HL-60 (cell line): ENCODE results near the gene SLC9C2.
"Not testable (repeated sequence)": the region's sequence is repeated elsewhere in the genome, so short reads cannot be mapped to it uniquely, and the experiment has no call there.

Experiments used
- DNase-seq, 2 experiments: peaks; one replicate each; pipeline ENCODE4 v3.0.0-alpha.2; 2010 to 2020; ENCODE audit warnings: low read depth in 1 of 2, low spot score in 1 of 2
- H3K27ac ChIP-seq: fragments of 250-450 bp; sonication (Bioruptor Pico); replicated peaks from 2 replicates; pipeline ENCODE4 v1.5.1; 2020; ENCODE audit warnings: mild to moderate bottlenecking, moderate library complexity
- H3K27me3 ChIP-seq: fragments of 250-450 bp; sonication (Bioruptor Pico); 2 replicates; pipeline ENCODE4 v1.5.1; 2021; ENCODE audit warnings: mild to moderate bottlenecking, moderate library complexity; ENCODE audit not compliant: insufficient read depth, poor library complexity, severe bottlenecking
- H3K4me3 ChIP-seq: replicated peaks from 2 replicates; pipeline ENCODE4 v1.5.1; 2011; ENCODE audit warnings: mild to moderate bottlenecking, control low read depth, low read length; ENCODE audit not compliant: insufficient read depth
- GABPA ChIP-seq: IDR thresholded peaks from 2 replicates; pipeline ENCODE4 v1.6.1; 2012; ENCODE audit warnings: low read depth
- POLR2AphosphoS5 ChIP-seq: IDR thresholded peaks from 2 replicates; pipeline ENCODE4 v1.6.1; 2012; ENCODE audit warnings: low read depth
- SPI1 ChIP-seq: IDR thresholded peaks from 2 replicates; pipeline ENCODE4 v1.6.1; 2012; ENCODE audit warnings: low read depth, mild to moderate bottlenecking, borderline replicate concordance
- TF ChIP-seq, protein P1 (sequence below): IDR thresholded peaks from one replicate; pipeline ENCODE4 v1.5.1; 2011; ENCODE audit warnings: low read length, control low read depth, inconsistent platforms; ENCODE audit not compliant: insufficient read depth
- TF ChIP-seq, protein P2 (sequence below): IDR thresholded peaks from 2 replicates; pipeline ENCODE4 v1.6.1; 2012; ENCODE audit warnings: low read depth; ENCODE audit not compliant: insufficient replicate concordance

Gene SLC9C2

DNA sequence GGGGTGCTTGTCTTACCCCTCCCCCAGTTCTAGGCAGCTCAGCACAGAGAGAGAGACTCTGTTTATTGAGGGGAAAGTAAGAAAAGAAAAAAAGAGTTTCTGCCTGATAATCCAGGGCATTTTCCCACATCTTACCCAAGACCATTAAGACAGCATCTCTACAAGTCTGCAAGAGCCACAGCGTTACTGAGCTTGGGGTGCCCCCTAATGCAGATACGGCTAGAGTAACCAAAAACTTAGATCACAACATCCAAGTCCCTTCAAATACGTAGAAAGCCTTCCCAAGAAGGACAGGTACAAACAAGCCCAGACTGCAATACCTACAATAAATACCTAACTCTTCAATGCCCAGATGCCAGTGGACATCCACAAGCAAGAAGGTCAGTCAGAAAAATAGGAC is 26.0 kb upstream of the SLC9C2 start:
- DNase-seq, result no peak
- H3K4me3 ChIP-seq, result no peak overlapping the region
- no peak for TF ChIP-seq POLR2AphosphoS5
- no peak for TF ChIP-seq SPI1
- TF ChIP-seq, protein P1, sequence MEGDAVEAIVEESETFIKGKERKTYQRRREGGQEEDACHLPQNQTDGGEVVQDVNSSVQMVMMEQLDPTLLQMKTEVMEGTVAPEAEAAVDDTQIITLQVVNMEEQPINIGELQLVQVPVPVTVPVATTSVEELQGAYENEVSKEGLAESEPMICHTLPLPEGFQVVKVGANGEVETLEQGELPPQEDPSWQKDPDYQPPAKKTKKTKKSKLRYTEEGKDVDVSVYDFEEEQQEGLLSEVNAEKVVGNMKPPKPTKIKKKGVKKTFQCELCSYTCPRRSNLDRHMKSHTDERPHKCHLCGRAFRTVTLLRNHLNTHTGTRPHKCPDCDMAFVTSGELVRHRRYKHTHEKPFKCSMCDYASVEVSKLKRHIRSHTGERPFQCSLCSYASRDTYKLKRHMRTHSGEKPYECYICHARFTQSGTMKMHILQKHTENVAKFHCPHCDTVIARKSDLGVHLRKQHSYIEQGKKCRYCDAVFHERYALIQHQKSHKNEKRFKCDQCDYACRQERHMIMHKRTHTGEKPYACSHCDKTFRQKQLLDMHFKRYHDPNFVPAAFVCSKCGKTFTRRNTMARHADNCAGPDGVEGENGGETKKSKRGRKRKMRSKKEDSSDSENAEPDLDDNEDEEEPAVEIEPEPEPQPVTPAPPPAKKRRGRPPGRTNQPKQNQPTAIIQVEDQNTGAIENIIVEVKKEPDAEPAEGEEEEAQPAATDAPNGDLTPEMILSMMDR, result no peak
- no peak for TF ChIP-seq GABPA
- TF ChIP-seq, protein P2, sequence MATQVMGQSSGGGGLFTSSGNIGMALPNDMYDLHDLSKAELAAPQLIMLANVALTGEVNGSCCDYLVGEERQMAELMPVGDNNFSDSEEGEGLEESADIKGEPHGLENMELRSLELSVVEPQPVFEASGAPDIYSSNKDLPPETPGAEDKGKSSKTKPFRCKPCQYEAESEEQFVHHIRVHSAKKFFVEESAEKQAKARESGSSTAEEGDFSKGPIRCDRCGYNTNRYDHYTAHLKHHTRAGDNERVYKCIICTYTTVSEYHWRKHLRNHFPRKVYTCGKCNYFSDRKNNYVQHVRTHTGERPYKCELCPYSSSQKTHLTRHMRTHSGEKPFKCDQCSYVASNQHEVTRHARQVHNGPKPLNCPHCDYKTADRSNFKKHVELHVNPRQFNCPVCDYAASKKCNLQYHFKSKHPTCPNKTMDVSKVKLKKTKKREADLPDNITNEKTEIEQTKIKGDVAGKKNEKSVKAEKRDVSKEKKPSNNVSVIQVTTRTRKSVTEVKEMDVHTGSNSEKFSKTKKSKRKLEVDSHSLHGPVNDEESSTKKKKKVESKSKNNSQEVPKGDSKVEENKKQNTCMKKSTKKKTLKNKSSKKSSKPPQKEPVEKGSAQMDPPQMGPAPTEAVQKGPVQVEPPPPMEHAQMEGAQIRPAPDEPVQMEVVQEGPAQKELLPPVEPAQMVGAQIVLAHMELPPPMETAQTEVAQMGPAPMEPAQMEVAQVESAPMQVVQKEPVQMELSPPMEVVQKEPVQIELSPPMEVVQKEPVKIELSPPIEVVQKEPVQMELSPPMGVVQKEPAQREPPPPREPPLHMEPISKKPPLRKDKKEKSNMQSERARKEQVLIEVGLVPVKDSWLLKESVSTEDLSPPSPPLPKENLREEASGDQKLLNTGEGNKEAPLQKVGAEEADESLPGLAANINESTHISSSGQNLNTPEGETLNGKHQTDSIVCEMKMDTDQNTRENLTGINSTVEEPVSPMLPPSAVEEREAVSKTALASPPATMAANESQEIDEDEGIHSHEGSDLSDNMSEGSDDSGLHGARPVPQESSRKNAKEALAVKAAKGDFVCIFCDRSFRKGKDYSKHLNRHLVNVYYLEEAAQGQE, result no peak
- no peak overlapping the region for H3K27ac ChIP-seq
- no peaks in the 10 kb centered on the region for H3K27me3 ChIP-seq

DNA sequence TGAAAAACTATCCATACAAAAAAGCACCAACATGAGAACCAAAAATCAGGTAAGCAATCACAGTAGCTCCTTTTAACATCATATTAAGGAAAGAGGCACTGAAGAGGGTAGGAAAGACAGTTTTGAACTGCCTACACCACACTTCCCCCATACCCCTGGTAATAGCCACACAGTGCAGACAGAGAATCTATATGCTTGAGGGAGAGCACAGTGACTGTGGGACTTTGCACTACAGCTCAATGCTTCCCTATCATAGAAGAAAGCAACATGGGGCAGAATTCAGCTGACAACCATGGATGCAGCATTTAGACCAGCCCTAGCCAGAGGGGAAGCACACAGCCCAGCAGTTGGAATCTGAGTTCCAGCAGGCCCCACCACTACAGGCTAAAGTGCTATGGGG is 24.4 kb upstream of the SLC9C2 start:
- no peaks in the 10 kb centered on the region for H3K27me3 ChIP-seq
- no peak overlapping the region for H3K4me3 ChIP-seq
- no peak for TF ChIP-seq POLR2AphosphoS5
- TF ChIP-seq, protein P1, result no peak
- no peak for TF ChIP-seq GABPA
- no peak overlapping the region for H3K27ac ChIP-seq
- no peak for DNase-seq

DNA sequence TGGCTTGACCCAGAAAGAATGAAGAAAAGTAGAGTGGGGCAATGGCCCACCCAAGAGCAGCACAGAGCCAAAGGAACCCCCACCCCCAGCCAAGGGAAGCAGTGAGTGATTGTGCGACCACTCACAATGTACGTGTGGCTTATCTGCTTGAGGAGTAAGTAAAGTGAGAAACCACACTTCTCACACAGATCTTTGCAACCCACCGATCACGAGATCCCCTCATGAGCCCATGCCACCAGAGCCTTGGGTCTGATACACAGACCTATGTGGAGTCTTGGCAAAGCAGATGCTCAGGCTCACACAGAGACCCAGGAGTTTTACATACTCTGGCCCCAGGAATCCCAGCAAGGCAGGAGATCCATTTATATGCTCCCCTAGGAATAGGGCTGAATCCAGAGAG is 14.0 kb upstream of the SLC9C2 start:
- H3K4me3 ChIP-seq, result no peak overlapping the region
- no peak overlapping the region for H3K27ac ChIP-seq
- TF ChIP-seq, protein P1, result no peak
- TF ChIP-seq SPI1 (no peak), GABPA (no peak), POLR2AphosphoS5 (no peak)
- TF ChIP-seq, protein P2, result no peak
- no peak for DNase-seq
- no peaks in the 10 kb centered on the region for H3K27me3 ChIP-seq

DNA sequence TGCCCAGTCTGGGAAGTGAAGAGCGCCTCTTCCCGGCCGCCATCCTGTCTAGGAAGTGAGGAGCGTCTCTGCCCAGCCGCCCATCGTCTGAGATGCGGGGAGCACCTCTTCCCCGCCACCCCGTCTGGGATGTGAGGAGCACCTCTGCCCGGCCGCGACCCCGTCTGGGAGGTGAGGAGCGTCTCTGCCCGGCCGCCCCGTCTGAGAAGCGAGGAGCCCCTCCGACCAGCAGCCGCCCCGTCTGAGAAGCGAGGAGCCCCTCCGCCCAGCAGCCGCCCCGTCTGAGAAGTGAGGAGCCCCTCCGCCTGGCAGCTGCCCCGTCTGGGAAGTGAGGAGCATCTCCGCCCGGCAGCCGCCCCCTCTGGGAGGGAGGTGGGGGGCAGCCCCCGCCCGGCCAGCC is 10.2 kb upstream of the SLC9C2 start:
- H3K27ac ChIP-seq, H3K4me3 ChIP-seq, DNase-seq, H3K27me3 ChIP-seq: not testable (repeated sequence)
